T-cell (primary cell): Measurements from ENCODE around the gene RASL11B. TPM values are rescaled to one million over a fixed set of nuclear protein-coding genes. Genes with fewer than 3 reads are reported as not detected.

Source experiments
- ATAC-seq, 4 experiments: fragments of 200-7000 bp in 3 of 4; fragments of 150-1000 bp in 1 of 4; cut with Tn5 transposase; replicated peaks in 1 of 4; 1 replicate in 3 of 4; 2 replicates in 1 of 4; pipeline ENCODE4 v1.10.0; 2021; ENCODE audit warnings: moderate library complexity in 3 of 4, mild to moderate bottlenecking in 2 of 4, moderate number of reproducible peaks in 1 of 4
- CTCF ChIA-PET, 2 donors: fragments of 300-600 bp; sonication (Branson Sonifier 250); formaldehyde crosslinking; loops; one replicate each; lab custom pipeline; 2022; ENCODE audit warnings: antibody characterized with exemption in 2 of 2; lab: Charles Lee
- POLR2A ChIA-PET, 2 donors: fragments of 300-600 bp; sonication (Branson Sonifier 250); formaldehyde crosslinking; loops; one replicate each; lab custom pipeline; 2022; ENCODE audit warnings: antibody characterized with exemption in 2 of 2; lab: Charles Lee
- DNase-seq, 35 experiments: peaks; one replicate each; pipeline versions ENCODE4 v3.0.0 to v3.0.0-alpha.2; 2013 to 2023
- H3K27ac ChIP-seq: one replicate; pipeline ENCODE4 v1.5.1; 2013; ENCODE audit warnings: low read length
- H3K27me3 ChIP-seq, 2 experiments: replicated peaks in 1 of 2; 1 replicate in 1 of 2; 2 replicates in 1 of 2; pipeline versions ENCODE4 v1.6.1 to v1.7.0; 2013; ENCODE audit warnings: low read length in 1 of 2, mixed read lengths in 1 of 2; ENCODE audit not compliant: control insufficient read depth in 2 of 2, insufficient read depth in 2 of 2; ENCODE audit errors: extremely low read depth in 1 of 2
- H3K36me3 ChIP-seq, 2 donors: 1 replicate in 1 of 2; 2 replicates in 1 of 2; pipeline versions ENCODE4 v1.6.1 to v1.7.0; 2013; ENCODE audit warnings: low read length in 1 of 2; ENCODE audit not compliant: control insufficient read depth in 2 of 2, insufficient read depth in 1 of 2; ENCODE audit errors: extremely low read depth in 1 of 2
- H3K4me1 ChIP-seq, 2 experiments: 1 replicate in 1 of 2; 2 replicates in 1 of 2; pipeline versions ENCODE4 v1.6.1 to v1.7.0; 2013; ENCODE audit warnings: low read length in 2 of 2, mixed read lengths in 1 of 2; ENCODE audit not compliant: insufficient read depth in 2 of 2, control insufficient read depth in 1 of 2; ENCODE audit errors: extremely low read depth in 1 of 2
- H3K4me3 ChIP-seq, 2 donors: 1 replicate in 1 of 2; 2 replicates in 1 of 2; pipeline versions ENCODE4 v1.5.1 to v1.7.0; 2013; ENCODE audit warnings: mild to moderate bottlenecking in 2 of 2, low read length in 1 of 2, moderate library complexity in 1 of 2; ENCODE audit not compliant: control insufficient read depth in 1 of 2; ENCODE audit errors: extremely low read depth in 1 of 2
- H3K9me3 ChIP-seq: 2 replicates; pipeline ENCODE4 v1.7.0; 2013
- H3K27ac Mint-ChIP-seq, 2 donors: one replicate each; pipeline ENCODE4 v1.8.0; 2020 to 2021; ENCODE audit warnings: mild to moderate bottlenecking in 2 of 2, mixed read lengths in 2 of 2
- H3K27me3 Mint-ChIP-seq, 2 donors: one replicate each; pipeline ENCODE4 v1.8.0; 2021 to 2022; ENCODE audit warnings: mixed read lengths in 2 of 2
- H3K36me3 Mint-ChIP-seq: one replicate; pipeline ENCODE4 v1.8.0; 2021; ENCODE audit warnings: mixed read lengths
- H3K4me1 Mint-ChIP-seq, 3 donors: one replicate each; pipeline ENCODE4 v1.8.0; 2020 to 2022; ENCODE audit warnings: mixed read lengths in 3 of 3, mild to moderate bottlenecking in 1 of 3
- H3K4me3 Mint-ChIP-seq, 3 donors: one replicate each; pipeline ENCODE4 v1.8.0; 2020 to 2022; ENCODE audit warnings: mild to moderate bottlenecking in 3 of 3, mixed read lengths in 3 of 3, moderate library complexity in 3 of 3
- H3K9me3 Mint-ChIP-seq, 3 donors: one replicate each; pipeline ENCODE4 v1.8.0; 2020 to 2022; ENCODE audit warnings: mixed read lengths in 3 of 3
- WGBS: methylation state at CpG from one replicate; pipeline ENCODE4 v1.1.5; 2013; ENCODE audit warnings: missing lambda C conversion rate; ENCODE audit not compliant: insufficient coverage; 5-methylcytosine and 5-hydroxymethylcytosine counted together
- total RNA-seq, 35 experiments: library from RNA in 6 of 35; stranded (reverse) in 6 of 35; fragments of 120-200 nt in 1 of 35; gene quantifications; one replicate each; pipeline versions ENCODE4 v1.2.1 to v1.2.4 and lab custom pipeline; 2013 to 2026

RASL11B gene
- total RNA-seq, 5 donors from 2014 or later (not counting 1 experiment from before 2014, with no cell fraction given): 0.32 to 0.72 (median 0.39) TPM; not detected in 1

DNA sequence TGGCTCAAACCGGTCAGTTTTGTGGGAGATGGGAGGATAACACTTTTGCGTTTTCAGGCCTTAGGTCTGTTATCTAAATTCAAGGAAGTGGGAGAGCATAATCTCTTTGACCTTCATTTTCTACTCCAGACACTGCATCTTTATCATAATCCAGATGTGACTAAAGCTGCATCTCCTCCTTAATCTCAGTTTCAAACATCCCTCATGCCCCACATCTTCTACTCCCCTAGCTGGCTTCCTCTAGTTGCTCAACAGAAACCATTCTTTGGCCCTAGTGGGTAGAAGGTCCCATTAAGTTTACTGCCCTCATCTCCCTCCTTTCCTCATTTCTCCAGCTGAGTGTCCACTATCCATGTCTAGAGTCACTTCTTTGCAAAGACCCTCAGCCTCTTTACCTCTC lies 18.8 kb upstream of the RASL11B start:
- no peak overlapping the region for H3K4me3 ChIP-seq
- DNase-seq (no peak), ATAC-seq (no peak)
- H3K27me3 ChIP-seq: peaks cover 0 to 2% of the 10 kb centered on the region in 2 experiments
- H3K27ac ChIP-seq: no peak overlapping the region
- WGBS: no CpG with 5 or more reads among the region's 2 CpGs
- no peaks in the 10 kb centered on the region for H3K4me1 ChIP-seq
- CTCF ChIA-PET: no interaction called here
- Mint-ChIP-seq H3K4me1 (peaks cover 0 to 4% (median 0%) of the 10 kb centered on the region in 3 donors), H3K27me3 (peaks cover 0 to 5% of the 10 kb centered on the region in 2 donors), H3K27ac (no peak overlapping the region), H3K36me3 (no peaks in the 10 kb centered on the region), H3K4me3 (no peak overlapping the region), H3K9me3 (no peaks in the 10 kb centered on the region)
- no peaks in the 10 kb centered on the region for H3K36me3 ChIP-seq
- POLR2A ChIA-PET: no interaction called here
- H3K9me3 ChIP-seq: no peaks in the 10 kb centered on the region

DNA sequence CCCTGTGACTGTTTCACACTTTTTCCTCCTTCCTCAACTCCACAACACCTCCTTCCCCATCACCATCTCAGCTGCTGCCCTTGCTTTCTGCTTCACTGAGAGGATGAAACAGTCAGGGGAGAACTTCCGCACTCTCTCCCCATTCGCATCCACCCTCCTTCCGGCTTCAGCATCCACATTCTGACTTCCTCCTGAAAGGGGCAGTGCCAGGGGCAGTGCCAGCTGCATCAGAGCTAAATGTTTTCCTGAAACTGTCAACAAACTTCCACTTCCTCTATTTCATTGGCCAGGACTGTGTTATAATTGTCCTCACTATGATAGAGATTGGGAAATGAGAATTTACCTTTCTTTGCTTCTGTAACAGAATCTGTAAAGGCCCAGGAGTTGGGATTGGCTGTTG lies 18.2 kb upstream of the RASL11B start:
- Histone ChIP-seq H3K4me1 (no peaks in the 10 kb centered on the region), H3K27me3 (peaks cover 0 to 2% of the 10 kb centered on the region in 2 experiments), H3K9me3 (no peaks in the 10 kb centered on the region), H3K27ac (no peak overlapping the region), H3K4me3 (no peak overlapping the region), H3K36me3 (no peaks in the 10 kb centered on the region)
- ATAC-seq (no peak), DNase-seq (no peak)
- H3K36me3 Mint-ChIP-seq: no peaks in the 10 kb centered on the region
- H3K9me3 Mint-ChIP-seq: no peaks in the 10 kb centered on the region
- no CpG with 5 or more reads among the region's 3 CpGs for WGBS
- ChIA-PET CTCF (no interaction called here), POLR2A (no interaction called here)
- no peak overlapping the region for H3K27ac Mint-ChIP-seq
- H3K27me3 Mint-ChIP-seq: peaks cover 0 to 4% of the 10 kb centered on the region in 2 donors
- H3K4me1 Mint-ChIP-seq: peaks cover 0 to 4% (median 0%) of the 10 kb centered on the region in 3 donors
- H3K4me3 Mint-ChIP-seq: no peak overlapping the region

DNA sequence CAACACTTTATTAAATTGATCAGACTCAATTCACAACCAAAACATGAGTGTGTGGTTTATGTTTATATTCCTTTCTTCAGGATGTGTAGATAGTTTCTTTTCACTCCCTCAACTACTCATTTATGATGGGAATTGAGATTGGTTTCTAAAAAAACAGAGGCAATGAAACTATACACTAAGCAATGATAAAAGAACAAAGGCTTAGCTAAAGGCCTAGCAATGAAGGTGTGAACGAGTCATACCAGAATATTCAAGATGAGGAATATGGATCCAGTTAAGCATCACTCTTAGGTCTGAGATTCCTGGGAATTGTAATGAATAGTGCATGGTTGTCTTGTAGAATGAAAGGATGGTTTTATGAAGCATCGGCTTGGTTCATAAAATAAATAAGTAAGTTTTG lies 17.5 kb upstream of the RASL11B start:
- no peaks in the 10 kb centered on the region for H3K4me1 ChIP-seq
- ATAC-seq (no peak), DNase-seq (no peak)
- no peaks in the 10 kb centered on the region for H3K36me3 ChIP-seq
- H3K27me3 ChIP-seq: peaks cover 0 to 2% of the 10 kb centered on the region in 2 experiments
- Mint-ChIP-seq H3K27ac (no peak overlapping the region), H3K27me3 (no peaks in the 10 kb centered on the region), H3K4me1 (peaks cover 0 to 4% (median 0%) of the 10 kb centered on the region in 3 donors), H3K36me3 (no peaks in the 10 kb centered on the region), H3K4me3 (no peak overlapping the region), H3K9me3 (no peaks in the 10 kb centered on the region)
- no peak overlapping the region for H3K27ac ChIP-seq
- no peaks in the 10 kb centered on the region for H3K9me3 ChIP-seq
- POLR2A ChIA-PET: no interaction called here
- H3K4me3 ChIP-seq: no peak overlapping the region
- CTCF ChIA-PET: no interaction called here
- 81% methylated on average over 2 of the region's 2 CpGs for WGBS

- H3K27me3 ChIP-seq: peaks cover 0 to 2% of the 10 kb centered on the region in 2 experiments
- WGBS: 71% methylated on average over 1 of the region's 2 CpGs
- Mint-ChIP-seq H3K9me3 (no peaks in the 10 kb centered on the region), H3K4me1 (peaks cover 0 to 4% (median 0%) of the 10 kb centered on the region in 3 donors), H3K4me3 (no peak overlapping the region), H3K27ac (no peak overlapping the region), H3K36me3 (no peaks in the 10 kb centered on the region), H3K27me3 (peaks cover 0 to 1% of the 10 kb centered on the region in 2 donors)
- DNase-seq (no peak), ATAC-seq (no peak)
- H3K36me3 ChIP-seq: no peaks in the 10 kb centered on the region
- H3K4me3 ChIP-seq: no peak overlapping the region
- H3K27ac ChIP-seq: no peak overlapping the region
- CTCF ChIA-PET: interaction anchor here in 1 of 2 donors (0.6 kb wide), 1 partner anchor 63 kb away, joined by 3 read pairs; no protein-coding TSS in a partner anchor
- no peaks in the 10 kb centered on the region for H3K4me1 ChIP-seq
- no peaks in the 10 kb centered on the region for H3K9me3 ChIP-seq
- POLR2A ChIA-PET: no interaction called here
These were observed 15.6 kb upstream of the RASL11B start for GRCh38 chr4:52846502-52846901.

- ChIA-PET POLR2A (interaction anchor here in 1 of 2 donors (0.8 kb wide), 1 partner anchor 20 kb away, joined by 6 read pairs; no protein-coding TSS in a partner anchor), CTCF (no interaction called here)
- DNase-seq (no peak), ATAC-seq (no peak)
- Histone ChIP-seq H3K27ac (no peak overlapping the region), H3K27me3 (peaks cover 0 to 4% of the 10 kb centered on the region in 2 experiments), H3K4me3 (no peak overlapping the region), H3K36me3 (no peaks in the 10 kb centered on the region), H3K4me1 (no peaks in the 10 kb centered on the region), H3K9me3 (no peaks in the 10 kb centered on the region)
- H3K9me3 Mint-ChIP-seq: no peaks in the 10 kb centered on the region
- H3K36me3 Mint-ChIP-seq: no peaks in the 10 kb centered on the region
- peaks cover 0 to 4% (median 0%) of the 10 kb centered on the region in 3 donors for H3K4me1 Mint-ChIP-seq
- no peak overlapping the region for H3K4me3 Mint-ChIP-seq
- H3K27ac Mint-ChIP-seq: no peak overlapping the region
- H3K27me3 Mint-ChIP-seq: peaks cover 0 to 11% of the 10 kb centered on the region in 2 donors
- 100% methylated on average over 2 of the region's 6 CpGs for WGBS
These were observed 13.9 kb upstream of the RASL11B start for GRCh38 chr4:52848254-52848653.

GRCh38 chr4:52850406-52851124 lies 11.6 kb upstream of the RASL11B start:
- ChIA-PET POLR2A (no interaction called here), CTCF (no interaction called here)
- Histone ChIP-seq H3K27me3 (peaks cover 0 to 4% of the 10 kb centered on the region in 2 experiments), H3K36me3 (no peaks in the 10 kb centered on the region), H3K4me1 (no peaks in the 10 kb centered on the region), H3K27ac (no peak overlapping the region), H3K4me3 (no peak overlapping the region), H3K9me3 (no peaks in the 10 kb centered on the region)
- H3K4me1 Mint-ChIP-seq: no peaks in the 10 kb centered on the region
- DNase-seq (no peak), ATAC-seq (no peak)
- H3K4me3 Mint-ChIP-seq: no peak overlapping the region
- H3K27ac Mint-ChIP-seq: no peak overlapping the region
- H3K27me3 Mint-ChIP-seq: peaks cover 0 to 11% of the 10 kb centered on the region in 2 donors
- WGBS: 67% methylated on average over 1 of the region's 3 CpGs
- no peaks in the 10 kb centered on the region for H3K36me3 Mint-ChIP-seq
- no peaks in the 10 kb centered on the region for H3K9me3 Mint-ChIP-seq
